ENCODE results near the gene BEST2.

BEST2 gene

DNA sequence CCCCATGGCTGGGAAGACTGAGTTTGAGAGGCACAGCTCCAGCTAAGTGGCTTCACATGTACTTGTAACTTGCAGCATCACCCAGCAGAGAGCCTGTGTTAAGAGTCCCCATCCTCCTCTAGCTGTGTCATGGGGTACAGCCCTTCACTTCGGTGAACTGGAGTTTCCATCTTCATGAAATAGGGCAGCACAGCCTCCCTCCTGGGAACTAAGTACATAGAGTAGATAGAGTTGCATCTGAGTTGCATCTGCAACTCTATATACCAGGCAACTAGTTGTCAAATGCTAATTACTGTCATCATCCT is 48.8 kb downstream of the BEST2 start:
- no peak for DNase-seq (ENCODE audit: low spot score)
- TF ChIP-seq, protein P1, sequence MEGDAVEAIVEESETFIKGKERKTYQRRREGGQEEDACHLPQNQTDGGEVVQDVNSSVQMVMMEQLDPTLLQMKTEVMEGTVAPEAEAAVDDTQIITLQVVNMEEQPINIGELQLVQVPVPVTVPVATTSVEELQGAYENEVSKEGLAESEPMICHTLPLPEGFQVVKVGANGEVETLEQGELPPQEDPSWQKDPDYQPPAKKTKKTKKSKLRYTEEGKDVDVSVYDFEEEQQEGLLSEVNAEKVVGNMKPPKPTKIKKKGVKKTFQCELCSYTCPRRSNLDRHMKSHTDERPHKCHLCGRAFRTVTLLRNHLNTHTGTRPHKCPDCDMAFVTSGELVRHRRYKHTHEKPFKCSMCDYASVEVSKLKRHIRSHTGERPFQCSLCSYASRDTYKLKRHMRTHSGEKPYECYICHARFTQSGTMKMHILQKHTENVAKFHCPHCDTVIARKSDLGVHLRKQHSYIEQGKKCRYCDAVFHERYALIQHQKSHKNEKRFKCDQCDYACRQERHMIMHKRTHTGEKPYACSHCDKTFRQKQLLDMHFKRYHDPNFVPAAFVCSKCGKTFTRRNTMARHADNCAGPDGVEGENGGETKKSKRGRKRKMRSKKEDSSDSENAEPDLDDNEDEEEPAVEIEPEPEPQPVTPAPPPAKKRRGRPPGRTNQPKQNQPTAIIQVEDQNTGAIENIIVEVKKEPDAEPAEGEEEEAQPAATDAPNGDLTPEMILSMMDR (IDR thresholded peaks at IDR 0.05; ENCODE audit: extremely low read depth, missing control alignments): no peak

DNA sequence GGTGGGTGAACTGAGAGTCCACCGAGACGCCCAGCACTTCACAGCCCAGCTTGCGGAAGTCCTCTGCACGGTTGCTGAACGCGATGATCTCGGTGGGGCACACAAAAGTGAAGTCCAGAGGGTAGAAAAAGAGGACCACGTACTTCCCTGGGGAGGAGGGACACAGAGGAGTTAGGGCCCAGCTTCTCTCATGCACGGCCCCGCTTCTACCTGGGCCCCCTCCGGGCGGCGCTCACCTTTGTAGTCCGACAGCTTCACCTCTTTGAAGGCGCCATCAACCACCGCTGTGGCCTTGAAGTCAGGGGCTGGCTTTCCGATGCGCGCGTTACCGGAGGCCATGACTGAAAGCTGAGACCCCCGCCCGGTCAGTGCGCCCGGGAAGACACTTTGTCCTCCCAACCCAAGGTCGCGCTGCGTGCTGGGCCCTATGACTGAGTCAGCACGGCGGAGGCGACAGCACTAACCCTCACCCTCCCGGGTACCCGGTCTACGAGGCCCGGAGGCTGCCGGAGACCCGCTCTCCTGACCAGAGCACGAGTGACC is 49.4 kb downstream of the BEST2 start:
- no peak for DNase-seq (ENCODE audit: low spot score)
- TF ChIP-seq, protein P1 (IDR thresholded peaks at IDR 0.05; ENCODE audit: extremely low read depth, missing control alignments): no peak

DNA sequence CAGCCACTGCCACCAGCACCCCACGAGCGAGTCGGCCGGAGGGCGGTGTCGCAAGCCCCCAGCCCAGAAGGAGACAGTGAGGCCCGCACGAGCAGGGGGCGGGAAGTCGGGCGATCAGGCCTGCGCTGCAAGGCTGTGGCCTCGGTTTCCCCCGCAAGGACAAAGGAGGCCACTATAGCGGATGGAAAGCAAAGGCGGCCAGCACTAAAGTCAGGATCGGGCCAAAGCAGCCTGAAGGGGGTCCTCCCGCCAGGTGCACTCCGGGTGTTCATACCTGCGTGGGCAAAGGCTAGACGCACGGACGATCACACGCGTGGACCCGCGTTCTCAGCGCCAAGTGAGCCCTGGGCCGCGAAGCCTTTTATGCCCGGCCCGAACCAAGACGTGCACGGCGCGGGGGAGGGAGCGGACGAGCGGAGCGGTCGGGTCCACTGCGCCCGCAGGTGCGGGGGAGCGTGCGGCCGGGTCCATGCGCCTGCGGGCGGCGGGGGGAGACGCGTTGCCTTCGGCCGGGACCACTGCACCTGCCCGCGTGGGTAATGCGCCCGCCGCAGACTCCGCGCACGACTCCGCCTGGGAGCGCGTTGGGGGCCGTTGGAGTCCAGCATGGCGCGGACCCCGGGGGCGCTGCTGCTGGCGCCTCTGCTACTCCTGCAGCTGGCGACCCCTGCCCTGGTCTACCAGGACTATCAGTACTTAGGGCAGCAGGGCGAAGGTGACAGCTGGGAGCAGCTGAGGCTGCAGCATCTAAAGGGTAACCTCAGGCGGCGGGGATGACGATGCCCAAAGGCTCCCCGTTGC is 50.1 kb downstream of the BEST2 start, which contains the start of the genes PRDX2 and THSD8:
TSS of gene PRDX2 (minus strand) at position 335 of the 801 bp plus-strand sequence. CDS start 539 bp downstream, outside the sequence.
TSS of gene THSD8 (plus strand) at position 604 of the 801 bp plus-strand sequence. CDS start at position 607, 3 bp downstream.
- DNase-seq (ENCODE audit: low spot score): peak; percentile 87
- TF ChIP-seq, protein P1 (IDR thresholded peaks at IDR 0.05; ENCODE audit: extremely low read depth, missing control alignments): no peak

DNA sequence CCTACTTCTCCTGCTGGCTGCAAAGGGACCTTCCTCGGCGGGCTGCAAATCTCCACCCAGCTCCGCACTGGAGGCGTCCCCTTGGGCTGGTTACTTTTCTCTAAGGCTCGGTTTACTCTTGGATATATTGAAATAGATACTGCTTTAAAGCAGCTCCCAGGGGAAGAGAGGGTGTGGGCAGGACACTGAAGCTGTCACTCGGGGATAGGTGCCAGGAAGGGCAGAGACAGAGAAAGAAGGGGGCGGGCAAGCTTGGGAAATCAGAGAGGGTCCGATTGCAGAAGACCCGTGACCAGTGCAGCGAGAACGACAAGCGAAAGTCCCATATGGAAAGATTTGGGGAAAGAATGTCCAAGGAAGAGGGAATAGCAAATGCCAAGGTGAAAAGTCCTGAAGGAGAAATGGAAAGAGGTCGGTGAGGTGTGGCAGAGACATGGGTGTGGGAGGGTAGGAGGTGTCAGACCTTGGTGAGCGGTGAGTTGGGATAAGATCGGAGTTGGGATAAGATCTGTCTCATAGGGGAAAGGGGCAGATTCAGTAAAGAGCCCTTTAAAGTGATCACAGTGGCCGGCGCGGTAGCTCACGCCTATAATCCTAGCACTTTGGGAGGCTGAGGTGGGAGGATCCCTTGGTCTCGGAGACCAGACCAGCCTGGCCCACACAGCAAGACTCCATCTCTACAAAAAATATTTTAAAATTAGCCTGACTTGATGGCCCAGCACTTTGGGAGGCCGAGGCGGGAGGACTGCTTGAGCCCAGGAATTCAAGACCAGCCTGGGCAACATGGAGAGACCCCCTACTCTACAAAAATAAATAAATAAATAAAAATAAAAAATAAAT is 50.9 kb downstream of the BEST2 start:
- no peak for DNase-seq (ENCODE audit: low spot score)

DNA sequence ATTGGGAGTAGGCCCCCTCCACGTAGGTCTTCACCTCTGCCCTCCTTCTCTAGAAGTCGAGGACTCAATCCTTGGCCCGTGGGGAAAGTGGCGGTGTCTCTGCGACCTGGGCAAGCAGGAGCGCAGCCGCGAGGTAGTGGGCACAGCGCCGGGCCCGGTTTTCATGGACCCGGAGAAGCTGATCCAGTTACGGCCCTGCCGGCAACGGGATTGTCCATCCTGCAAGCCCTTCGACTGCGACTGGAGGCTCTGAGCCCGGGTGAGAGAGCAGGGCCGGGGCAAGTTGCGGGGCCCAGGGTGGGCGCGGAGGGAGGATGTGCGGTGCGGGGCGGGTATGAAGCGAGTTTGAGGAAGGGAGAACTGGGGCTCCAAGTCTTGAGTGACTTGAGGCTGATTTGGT is 52.5 kb downstream of the BEST2 start:
- TF ChIP-seq, protein P1 (IDR thresholded peaks at IDR 0.05; ENCODE audit: extremely low read depth, missing control alignments): no peak
- no peak for DNase-seq (ENCODE audit: low spot score)

More for the DNA sequence above, 50.9 kb downstream of the BEST2 start:
- TF ChIP-seq, protein P1 (IDR thresholded peaks at IDR 0.05; ENCODE audit: extremely low read depth, missing control alignments): no peak

DNA sequence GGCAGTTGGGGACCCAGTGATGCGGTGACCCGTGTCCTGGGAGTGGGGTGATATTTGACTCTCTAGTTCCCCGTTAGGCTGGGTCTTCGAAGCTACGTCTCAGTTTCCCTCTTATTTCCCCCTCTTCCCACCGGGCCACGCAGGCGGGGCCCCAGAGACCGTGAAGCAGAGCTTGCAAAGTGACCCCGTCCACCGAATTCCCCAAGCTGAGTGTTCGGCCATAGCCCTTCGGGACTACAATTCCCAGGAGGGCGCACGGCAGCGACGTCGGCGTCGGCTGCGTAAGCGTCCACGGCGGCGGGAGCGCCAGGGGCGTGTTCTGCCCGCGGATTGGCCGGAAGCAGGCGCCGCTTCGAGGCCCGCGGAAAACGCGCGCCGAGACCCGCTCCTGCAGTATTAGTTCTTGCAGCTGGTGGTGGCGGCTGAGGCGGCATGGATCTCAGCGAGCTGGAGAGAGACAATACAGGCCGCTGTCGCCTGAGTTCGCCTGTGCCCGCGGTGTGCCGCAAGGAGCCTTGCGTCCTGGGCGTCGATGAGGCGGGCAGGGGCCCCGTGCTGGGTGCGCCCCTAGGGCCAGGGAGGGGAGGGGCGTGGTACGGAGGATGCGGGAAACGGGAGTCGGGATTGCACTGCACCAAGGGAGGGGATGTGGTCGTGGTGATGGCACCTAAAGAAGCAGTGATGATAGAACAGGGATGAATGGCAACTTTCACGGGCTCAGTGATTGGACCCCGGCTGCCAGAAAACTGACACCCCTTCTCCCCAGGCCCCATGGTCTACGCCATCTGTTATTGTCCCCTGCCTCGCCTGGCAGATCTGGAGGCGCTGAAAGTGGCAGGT is 54.9 kb downstream of the BEST2 start, which contains the start of gene RNASEH2A:
TSS of gene RNASEH2A (plus strand) at position 343 of the 840 bp plus-strand sequence. CDS start at position 433, 90 bp downstream.
- TF ChIP-seq, protein P1 (IDR thresholded peaks at IDR 0.05; ENCODE audit: extremely low read depth, missing control alignments): no peak
- peak; percentile 98 for DNase-seq (ENCODE audit: low spot score)

Measured in GM20000 (cell line).